Lung (tissue), 12 donors: ENCODE measurements around the gene BIRC7. TPM values are rescaled to one million over a fixed set of nuclear protein-coding genes. Genes with fewer than 3 reads are reported as not detected.
A peak's percentile ranks its signal among the peaks of the same experiment; 100 is the strongest.

ENCODE experiments used
- ATAC-seq: fragments of 200-7000 bp; cut with Tn5 transposase; one replicate; pipeline ENCODE4 v1.9.1; 2020; ENCODE audit warnings: moderate number of reproducible peaks; ENCODE audit not compliant: insufficient read depth, low FRiP score
- DNase-seq, 3 donors: peaks; one replicate each; pipeline ENCODE4 v3.0.0-alpha.2; 2013 to 2017
- H3K27ac ChIP-seq, 2 donors: one replicate each; pipeline ENCODE4 v1.5.1; 2013; ENCODE audit warnings: mild to moderate bottlenecking in 2 of 2, moderate library complexity in 2 of 2, control low read depth in 1 of 2, inconsistent platforms in 1 of 2, low read depth in 1 of 2, low read length in 1 of 2
- H3K27me3 ChIP-seq, 3 donors: one replicate each; pipeline ENCODE4 v1.5.1; 2013; ENCODE audit warnings: low read length in 2 of 3; ENCODE audit not compliant: control insufficient read depth in 3 of 3, insufficient read depth in 3 of 3
- H3K36me3 ChIP-seq, 4 donors: one replicate each; pipeline ENCODE4 v1.5.1; 2013; ENCODE audit warnings: low read length in 4 of 4, mild to moderate bottlenecking in 1 of 4, moderate library complexity in 1 of 4; ENCODE audit not compliant: control insufficient read depth in 4 of 4, insufficient read depth in 4 of 4
- H3K4me1 ChIP-seq, 5 donors: one replicate each; pipeline ENCODE4 v1.5.1; 2013; ENCODE audit warnings: low read length in 5 of 5, mild to moderate bottlenecking in 2 of 5, moderate library complexity in 1 of 5; ENCODE audit not compliant: control insufficient read depth in 5 of 5, insufficient read depth in 5 of 5
- H3K4me3 ChIP-seq: one replicate; pipeline ENCODE4 v1.5.1; 2013; ENCODE audit warnings: mild to moderate bottlenecking, control low read depth, moderate library complexity
- H3K9ac ChIP-seq, 2 donors: one replicate each; pipeline ENCODE4 v1.5.1; 2013; ENCODE audit warnings: low read length in 2 of 2, control low read depth in 1 of 2; ENCODE audit not compliant: insufficient read depth in 1 of 2
- H3K9me3 ChIP-seq, 4 donors: one replicate each; pipeline ENCODE4 v1.5.1; 2013; ENCODE audit warnings: low read length in 3 of 4, mild to moderate bottlenecking in 1 of 4, moderate library complexity in 1 of 4; ENCODE audit not compliant: control insufficient read depth in 4 of 4, insufficient read depth in 3 of 4
- WGBS, 2 donors: extraction: QIAGEN DNeasy Blood & Tissue Kit; methylation state at CpG; one replicate each; pipeline ENCODE4 v1.1.7; 2013; 5-methylcytosine and 5-hydroxymethylcytosine counted together
- polyA plus RNA-seq, 2 donors: library from polyadenylated mRNA; stranded (reverse); fragments of 200-250 nt; gene quantifications; one replicate each; pipeline ENCODE4 v1.2.1, GENCODE V29; 2013
- total RNA-seq, 2 donors: library from RNA; depleted of rRNA in 1 of 2; stranded (reverse); fragments of >200 nt in 1 of 2; gene quantifications; one replicate each; pipeline ENCODE4 v1.2.1, GENCODE V29; 2014 to 2021
- TF ChIP-seq, protein P1 (sequence below): IDR thresholded peaks from 2 replicates; pipeline ENCODE4 v1.5.1; 2012; ENCODE audit warnings: mild to moderate bottlenecking; ENCODE audit errors: control extremely low read depth, extremely low read depth
- donor health status: control.
- donor health status: control.
- donor health status: Bipolar disorder and iron deficiency.
- donor health status: healthy.
- donor health status: DM: yes; HTN: yes; CAD: no.

Gene BIRC7
- total and polyA plus RNA-seq, 4 donors: 0.57 to 1.2 (median 0.71) TPM; not detected in 1

DNA sequence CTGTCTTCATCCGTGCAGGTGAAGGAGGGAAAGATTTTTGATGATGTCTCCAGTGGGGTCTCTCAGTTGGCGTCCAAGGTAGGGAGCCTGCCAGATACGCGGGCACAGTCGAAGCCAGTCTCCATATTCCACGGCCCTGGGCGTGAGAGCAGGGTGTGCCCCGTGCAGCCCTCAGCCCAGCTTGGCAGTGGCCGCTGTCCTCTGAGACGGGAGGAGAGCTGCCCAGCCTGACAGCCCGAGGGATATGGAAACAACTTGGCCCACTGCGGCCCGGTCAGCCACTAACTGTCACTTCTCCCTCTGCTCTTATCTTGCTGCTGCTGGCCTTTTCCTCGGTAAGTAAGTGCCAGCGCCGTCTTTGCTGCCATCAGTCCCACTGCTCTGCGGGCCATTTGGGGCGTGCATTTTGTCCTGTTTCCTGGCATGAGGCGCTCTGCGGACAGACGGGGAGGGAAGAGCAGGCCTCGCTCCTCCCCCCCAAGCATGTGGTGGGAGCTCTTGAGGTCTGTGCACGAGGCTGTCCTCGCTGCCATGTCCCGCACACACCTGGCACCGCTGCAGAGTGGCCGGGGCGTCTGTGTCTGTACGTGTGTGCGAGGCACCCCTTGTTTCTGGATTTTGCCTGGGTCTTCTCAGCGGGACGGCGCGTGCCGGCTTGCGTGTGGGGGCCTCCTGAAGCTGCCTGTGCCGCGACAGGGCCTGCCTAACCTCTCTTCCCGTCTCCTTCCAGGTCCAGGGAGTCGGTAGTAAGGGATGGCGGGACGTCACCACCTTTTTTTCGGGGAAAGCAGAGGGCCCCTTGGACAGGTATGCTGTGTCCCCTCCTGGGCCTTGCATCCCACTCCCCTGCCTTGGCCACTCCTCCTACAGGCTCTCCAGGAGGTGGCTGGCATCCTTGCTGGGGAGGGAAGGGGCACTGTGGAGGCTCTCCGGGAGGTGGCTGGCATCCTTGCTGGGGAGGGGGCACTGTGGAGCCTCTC is 50.2 kb downstream of the BIRC7 start:
- Histone ChIP-seq H3K27ac (no peak overlapping the region), H3K9ac (no peak overlapping the region), H3K9me3 (no peaks in the 10 kb centered on the region), H3K4me3 (no peak overlapping the region), H3K27me3 (no peaks in the 10 kb centered on the region), H3K4me1 (peaks cover 0 to 12% (median 0%) of the 10 kb centered on the region in 5 donors), H3K36me3 (peaks cover 0 to 72% (median 16%) of the 10 kb centered on the region in 4 donors)
- WGBS, 2 donors: 96% methylated on average over 43 to 44 of the region's 44 CpGs
- DNase-seq (no peak), ATAC-seq (no peak)
- TF ChIP-seq, protein P1, sequence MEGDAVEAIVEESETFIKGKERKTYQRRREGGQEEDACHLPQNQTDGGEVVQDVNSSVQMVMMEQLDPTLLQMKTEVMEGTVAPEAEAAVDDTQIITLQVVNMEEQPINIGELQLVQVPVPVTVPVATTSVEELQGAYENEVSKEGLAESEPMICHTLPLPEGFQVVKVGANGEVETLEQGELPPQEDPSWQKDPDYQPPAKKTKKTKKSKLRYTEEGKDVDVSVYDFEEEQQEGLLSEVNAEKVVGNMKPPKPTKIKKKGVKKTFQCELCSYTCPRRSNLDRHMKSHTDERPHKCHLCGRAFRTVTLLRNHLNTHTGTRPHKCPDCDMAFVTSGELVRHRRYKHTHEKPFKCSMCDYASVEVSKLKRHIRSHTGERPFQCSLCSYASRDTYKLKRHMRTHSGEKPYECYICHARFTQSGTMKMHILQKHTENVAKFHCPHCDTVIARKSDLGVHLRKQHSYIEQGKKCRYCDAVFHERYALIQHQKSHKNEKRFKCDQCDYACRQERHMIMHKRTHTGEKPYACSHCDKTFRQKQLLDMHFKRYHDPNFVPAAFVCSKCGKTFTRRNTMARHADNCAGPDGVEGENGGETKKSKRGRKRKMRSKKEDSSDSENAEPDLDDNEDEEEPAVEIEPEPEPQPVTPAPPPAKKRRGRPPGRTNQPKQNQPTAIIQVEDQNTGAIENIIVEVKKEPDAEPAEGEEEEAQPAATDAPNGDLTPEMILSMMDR: no peak

- H3K36me3 ChIP-seq: peaks cover 0 to 62% (median 14%) of the 10 kb centered on the region in 4 donors
- no peak overlapping the region for H3K9ac ChIP-seq
- TF ChIP-seq, protein P1: no peak
- DNase-seq: peak in 1 of 3 donors; percentile 43
- peaks cover 0 to 13% (median 0%) of the 10 kb centered on the region in 5 donors for H3K4me1 ChIP-seq
- no peak for ATAC-seq
- H3K9me3 ChIP-seq: no peaks in the 10 kb centered on the region
- H3K27ac ChIP-seq: no peak overlapping the region
- H3K4me3 ChIP-seq: no peak overlapping the region
- no peaks in the 10 kb centered on the region for H3K27me3 ChIP-seq
- WGBS, 2 donors: 87 to 90% methylated on average over 22 to 23 of the region's 23 CpGs
Observed at GRCh38 chr20:63286781-63287696, 51.3 kb downstream of the BIRC7 start.

DNA sequence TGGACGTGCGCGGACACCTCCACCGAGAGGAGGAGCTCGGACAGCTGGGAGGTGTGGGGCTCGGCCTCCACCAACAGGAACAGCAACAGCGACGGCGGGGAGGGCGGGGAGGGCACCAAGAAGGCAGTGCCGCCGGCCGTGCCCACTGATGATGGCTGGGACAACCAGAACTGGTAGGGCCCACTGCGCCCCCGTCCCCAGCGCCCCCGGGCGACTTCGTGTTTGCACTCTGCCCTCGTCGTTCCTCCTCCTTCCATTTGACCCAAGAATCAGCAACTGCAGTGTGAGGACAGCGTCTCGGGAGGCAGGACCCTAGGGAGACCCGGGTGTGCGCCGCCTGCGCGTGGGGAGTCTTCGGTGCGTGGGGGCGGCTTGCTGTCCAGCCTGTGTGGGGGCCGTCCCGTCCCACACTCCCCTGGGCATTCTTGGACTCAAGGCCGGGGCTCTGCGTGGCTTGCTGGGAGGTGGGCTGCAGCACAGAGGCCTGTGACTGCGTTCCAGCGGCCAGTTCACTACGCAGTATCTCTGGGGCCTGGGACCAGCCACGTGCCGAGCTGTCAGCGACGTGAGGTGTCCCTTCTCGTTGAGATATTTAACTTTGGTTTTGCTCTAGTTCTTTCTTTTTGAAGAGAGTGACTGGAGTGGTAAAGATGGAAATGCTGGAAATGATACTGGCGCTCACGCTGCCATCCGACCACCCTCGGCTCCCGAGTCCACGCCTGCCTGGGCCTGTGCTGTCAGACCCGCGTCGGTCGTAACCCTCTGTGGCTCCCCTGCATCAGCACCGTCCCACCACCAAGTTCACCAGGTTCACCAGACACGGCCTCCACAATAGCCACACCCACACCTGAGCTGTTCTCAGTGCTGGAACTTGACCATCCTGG is 52.2 kb downstream of the BIRC7 start:
- no peak for DNase-seq
- no peak for ATAC-seq
- Histone ChIP-seq H3K27ac (no peak overlapping the region), H3K9me3 (no peaks in the 10 kb centered on the region), H3K9ac (no peak overlapping the region), H3K36me3 (peaks cover 0 to 54% (median 12%) of the 10 kb centered on the region in 4 donors), H3K27me3 (peaks cover 0 to 2% (median 0%) of the 10 kb centered on the region in 3 donors), H3K4me3 (no peak overlapping the region), H3K4me1 (peaks cover 0 to 13% (median 0%) of the 10 kb centered on the region in 5 donors)
- TF ChIP-seq, protein P1: no peak
- 93 to 95% methylated on average over 55 of the region's 55 CpGs for WGBS, 2 donors
